ENCODE results near the gene PPP1CA.

The PPP1CA gene

DNA sequence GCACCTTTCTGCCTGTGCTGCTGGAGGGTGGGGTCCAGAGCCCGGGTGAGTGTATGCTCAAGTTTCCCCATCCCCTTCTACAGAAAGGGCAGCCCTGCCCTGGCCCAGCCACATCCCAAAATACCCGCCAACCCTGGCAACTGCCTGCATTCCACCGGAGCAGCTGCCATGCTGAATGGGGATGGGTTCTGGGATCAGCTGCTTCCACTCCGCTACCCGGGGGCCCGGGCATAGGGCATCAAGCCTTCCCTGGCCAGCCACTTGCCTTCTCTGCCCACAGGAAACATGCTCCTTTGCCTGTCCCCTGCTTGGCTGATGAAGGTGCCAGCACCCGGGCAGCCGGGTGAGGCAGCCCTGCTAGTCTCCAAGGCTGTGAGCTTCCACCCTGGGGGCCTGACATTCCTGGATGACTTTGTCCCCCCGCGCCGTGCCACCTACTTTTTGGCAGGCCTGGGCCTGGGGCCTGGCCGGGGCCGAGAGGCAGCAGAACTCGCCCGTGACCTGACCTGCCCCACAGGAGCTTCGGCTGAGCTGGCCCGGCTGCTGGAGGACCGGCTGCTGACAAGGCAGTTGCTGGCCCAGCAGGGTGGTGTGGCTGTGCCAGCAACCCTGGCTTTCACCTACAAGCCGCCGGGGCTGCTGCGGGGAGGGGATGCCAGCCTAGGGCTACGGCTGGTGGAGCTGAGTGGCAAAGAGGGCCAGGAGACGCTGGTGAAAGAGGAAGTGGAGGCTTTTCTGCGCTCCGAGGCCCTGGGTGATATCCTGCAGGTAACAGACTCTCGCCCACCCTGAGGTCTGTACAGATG lies 17.0 kb upstream of the PPP1CA start:
- DNase-seq (ENCODE audit: low read depth in 2 of 2): no peak

GRCh38 chr11:67417425-67417824 lies 15.8 kb upstream of the PPP1CA start:
- DNase-seq (ENCODE audit: low read depth in 2 of 2): no peak

DNA sequence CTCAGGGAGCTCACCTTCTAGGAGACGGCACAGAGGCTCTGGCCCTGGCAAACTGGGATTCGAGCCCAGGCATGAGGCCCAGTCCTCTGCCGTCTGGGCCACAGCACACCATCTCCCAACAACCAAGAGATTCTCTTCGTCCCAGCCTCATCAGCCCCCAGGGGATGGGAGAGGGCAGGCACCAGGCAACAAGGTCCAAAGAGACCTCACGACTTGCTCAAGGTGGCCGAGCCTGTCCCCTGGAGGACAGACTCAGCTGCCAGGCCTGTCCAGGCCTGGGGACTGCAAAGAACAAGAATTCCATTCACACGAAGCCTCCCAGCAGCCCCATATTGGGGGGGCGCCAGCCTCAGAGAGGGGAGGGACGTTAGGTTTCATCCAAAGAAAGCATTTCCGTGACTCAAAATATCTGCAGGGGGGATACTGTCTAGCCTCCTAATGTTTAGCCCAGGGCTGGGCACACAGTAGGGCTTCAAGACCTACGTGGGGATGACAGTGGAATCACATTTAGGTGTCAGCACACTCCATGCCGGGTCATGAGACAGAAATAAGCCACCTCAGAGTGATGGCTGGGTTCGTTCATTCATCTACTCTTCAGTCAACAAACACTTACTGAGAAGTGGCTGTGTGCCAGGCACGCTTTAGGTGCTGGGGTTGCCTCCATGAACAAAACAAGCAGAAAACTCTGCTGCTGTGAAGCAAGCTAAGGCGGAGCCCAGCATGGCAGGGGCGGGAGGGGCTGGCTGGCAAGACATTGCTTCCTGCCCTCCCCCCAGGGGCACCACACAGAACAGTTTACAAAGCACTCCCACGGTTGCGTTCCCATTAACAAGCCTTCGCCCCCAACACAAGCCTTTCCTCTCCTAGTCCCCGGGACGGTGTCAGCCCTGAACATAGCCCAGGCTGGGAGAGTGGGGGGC lies 15.0 kb upstream of the PPP1CA start:
- DNase-seq (ENCODE audit: low read depth in 2 of 2): no peak

- DNase-seq (ENCODE audit: low read depth in 2 of 2): no peak
Measured at GRCh38 chr11:67415501-67416304, 14.0 kb upstream of the PPP1CA start, which contains the start of gene CARNS1. Gene CARNS1, plus strand, starts transcription at chr11:67415678. Its CDS starts 522 bp downstream, at chr11:67416200.

GRCh38 chr11:67413266-67413849 lies 11.7 kb upstream of the PPP1CA start:
- no peak for DNase-seq (ENCODE audit: low read depth in 2 of 2)

DNA sequence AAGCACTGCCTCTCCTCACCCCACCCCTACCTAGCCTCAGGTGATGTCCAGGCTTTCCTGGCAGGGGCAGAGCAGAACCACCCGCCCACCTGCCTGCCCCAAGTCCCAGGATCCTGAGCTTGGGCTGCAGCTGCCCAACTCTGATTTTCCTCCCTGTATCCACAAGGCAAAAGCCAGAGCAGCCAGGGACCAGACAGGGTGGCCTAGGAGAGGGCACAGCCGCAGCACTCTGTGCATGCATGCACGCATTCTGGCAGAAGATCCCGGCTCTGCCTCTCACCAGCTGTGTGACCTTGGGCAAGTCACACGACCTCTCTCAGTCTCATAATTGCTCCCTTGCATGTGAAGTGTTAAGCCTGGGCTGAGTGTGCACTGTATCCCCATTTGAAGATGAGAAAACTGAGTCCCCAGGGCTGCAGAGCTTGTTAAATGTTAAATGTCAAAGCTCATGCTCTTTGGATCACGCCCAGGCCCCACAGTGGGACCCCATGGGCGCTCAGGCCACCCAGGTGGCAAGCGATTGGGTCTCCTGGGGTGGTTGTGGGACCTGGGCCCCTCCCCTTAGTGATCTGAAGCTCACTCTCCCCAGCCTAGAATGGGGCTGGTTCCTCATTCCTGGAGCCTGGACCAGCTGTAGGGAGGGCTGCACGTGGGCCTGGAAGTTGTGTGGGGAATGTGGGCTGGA lies 11.0 kb upstream of the PPP1CA start:
- no peak for DNase-seq (ENCODE audit: low read depth in 2 of 2)

GRCh38 chr11:67411785-67412152 lies 10.1 kb upstream of the PPP1CA start:
- no peak for DNase-seq (ENCODE audit: low read depth in 2 of 2)

DNA sequence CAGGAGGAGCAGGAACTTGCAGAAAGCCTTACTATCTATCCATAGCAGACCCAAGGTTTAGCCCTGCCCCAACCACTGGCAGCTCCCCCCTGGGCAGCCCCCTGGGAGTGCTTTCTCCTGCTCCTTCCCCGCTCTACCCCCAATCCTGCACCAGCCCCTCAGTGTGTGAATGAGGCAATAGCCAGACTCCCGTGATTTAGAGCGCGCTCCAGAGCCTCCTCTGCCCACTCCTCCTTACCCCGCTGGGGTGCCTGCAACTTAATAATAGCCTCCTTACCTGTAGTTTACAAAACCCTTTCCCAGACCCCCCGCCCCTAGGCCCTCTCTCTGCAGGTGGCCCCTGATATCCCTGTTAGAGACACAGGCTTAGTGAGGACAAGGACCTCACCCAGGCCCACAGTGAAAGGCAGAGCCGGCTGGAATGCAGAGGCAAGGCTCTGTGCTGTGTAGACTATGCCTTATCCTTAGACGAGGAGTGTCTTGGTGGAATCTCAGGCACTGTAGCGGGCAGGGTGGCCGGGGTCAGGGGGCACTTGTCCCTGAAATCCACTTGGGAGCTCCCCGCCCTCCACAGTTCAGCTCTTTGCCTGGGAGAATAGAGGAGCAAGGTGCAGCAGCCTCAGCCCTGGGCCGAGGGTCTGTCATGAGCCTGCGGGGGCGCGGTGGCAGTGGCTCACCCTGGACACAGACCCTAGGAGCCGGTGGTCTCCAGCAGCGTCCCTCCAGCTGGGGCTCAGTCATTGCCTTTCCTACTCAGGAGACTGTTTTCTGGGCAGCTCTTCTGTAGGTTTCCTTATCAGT lies 9.5 kb upstream of the PPP1CA start:
- no peak for DNase-seq (ENCODE audit: low read depth in 2 of 2)

- DNase-seq (ENCODE audit: low read depth in 2 of 2): no peak
Measured at GRCh38 chr11:67410369-67410831, 8.7 kb upstream of the PPP1CA start.

- DNase-seq (ENCODE audit: low read depth in 2 of 2): no peak
Measured at GRCh38 chr11:67409781-67410368, 8.2 kb upstream of the PPP1CA start.

DNA sequence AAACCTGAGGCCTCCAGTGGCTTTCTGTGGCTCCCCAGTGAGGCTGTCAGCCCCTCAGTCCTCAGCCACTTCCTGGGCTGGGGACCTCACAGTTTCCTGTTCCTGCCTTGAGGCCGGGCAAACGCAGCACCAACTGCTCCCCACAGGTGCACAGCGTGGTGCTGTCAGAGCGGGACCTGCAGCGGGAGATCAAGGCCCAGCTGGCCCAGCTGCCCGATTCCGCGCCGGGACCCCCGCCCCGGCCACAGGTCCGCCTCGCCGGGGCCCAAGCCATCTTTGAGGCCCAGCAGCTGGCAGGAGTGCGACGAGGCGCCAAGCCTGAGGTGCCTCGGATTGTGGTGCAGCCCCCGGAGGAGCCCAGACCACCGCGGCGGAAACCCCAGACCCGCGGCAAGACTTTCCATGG lies 7.6 kb upstream of the PPP1CA start:
- peak in 1 of 2 donors; percentile 68 for DNase-seq (ENCODE audit: low read depth in 2 of 2)

DNA sequence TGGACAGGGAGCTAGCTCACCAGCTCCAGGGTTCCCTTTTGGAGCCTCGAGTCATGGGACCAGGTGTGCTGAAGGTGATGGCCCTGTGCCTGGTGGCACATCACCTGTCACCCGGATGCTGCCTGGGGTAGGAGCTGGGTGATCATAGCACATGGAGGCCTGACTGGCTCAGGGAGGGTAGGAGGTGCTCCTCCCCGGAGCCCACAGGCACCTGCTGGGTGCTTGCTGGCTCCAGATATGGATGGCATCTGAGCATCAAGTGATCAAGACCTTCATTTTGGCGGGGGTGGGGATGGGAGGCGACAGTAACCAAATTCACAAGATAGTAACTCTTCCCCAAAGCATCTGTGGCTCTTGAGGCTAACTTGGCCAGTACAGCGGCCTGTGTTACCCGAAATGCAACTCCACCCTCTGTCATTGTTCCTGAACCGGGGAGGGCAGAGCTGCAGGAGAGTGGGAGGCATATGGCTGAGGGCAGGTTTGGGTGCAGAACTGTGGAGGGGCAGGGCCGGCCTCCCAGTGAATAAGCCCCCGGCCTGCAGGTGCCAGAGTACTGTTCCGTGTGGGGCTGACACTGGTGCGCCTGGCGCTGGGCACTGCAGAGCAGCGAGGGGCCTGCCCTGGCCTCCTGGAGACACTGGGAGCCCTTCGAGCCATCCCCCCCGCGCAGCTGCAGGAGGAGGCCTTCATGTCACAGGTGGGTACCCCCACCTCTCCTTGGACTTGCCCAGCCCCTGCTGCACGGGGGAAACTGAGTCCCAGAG lies 7.0 kb upstream of the PPP1CA start:
- no peak for DNase-seq (ENCODE audit: low read depth in 2 of 2)

DNA sequence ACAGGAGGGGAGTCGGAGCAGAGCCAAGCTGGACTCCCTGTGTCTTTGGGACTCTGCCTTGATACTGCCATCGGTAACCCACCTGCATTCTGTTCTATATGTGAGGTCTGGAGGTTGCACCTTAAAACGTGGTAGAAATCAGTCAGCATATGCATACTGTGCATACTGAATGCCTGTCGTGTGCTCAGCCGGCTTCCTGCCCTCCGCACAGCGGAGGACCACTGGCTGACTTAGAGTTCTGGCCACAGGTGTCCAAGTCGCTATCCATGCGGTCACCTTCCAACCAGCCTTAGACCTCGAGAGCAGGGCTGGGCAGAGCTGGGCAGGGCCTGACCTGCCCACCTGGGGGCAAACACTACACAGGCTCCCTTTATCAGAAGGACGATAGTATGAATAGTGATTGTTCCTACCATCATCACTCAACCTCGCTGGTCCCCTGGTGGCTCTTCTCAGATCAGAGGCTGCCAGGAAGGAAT lies 6.1 kb upstream of the PPP1CA start:
- no peak for DNase-seq (ENCODE audit: low read depth in 2 of 2)

DNA sequence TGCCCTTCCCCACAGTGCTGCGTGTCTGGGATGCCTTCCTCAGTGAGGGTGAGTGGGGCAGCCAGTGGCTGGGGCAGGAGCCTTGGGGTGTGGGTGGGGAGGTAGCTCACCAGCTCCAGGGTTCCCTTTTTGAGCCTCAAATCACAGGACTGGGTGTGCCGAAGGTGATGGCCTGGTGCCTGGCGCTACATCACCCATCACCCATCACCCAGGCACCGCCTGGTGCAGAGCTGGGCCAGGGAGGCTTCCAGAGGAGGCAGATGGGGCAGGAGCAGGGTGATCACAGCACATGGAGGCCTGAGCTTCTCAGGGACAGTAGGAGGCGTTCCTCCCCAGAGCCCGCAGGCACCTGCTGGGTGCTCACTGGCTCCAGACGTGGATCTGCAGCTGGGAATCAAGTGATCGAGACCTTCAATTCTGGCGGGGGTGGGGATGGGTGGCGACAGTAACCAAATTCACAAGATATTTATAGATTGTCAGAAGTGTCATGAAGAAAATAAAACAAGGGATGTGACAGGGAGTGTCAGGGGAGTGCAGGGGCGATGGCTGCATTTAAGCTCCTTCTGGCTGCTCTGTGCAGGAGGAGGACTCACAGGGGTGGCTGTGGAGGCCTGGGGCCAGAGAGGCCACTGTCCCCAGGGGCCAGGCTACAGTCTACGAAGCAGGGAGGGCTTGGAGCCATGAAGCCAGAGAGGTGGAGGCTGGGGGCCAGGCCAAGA lies 5.5 kb upstream of the PPP1CA start:
- DNase-seq (ENCODE audit: low read depth in 2 of 2): no peak

DNA sequence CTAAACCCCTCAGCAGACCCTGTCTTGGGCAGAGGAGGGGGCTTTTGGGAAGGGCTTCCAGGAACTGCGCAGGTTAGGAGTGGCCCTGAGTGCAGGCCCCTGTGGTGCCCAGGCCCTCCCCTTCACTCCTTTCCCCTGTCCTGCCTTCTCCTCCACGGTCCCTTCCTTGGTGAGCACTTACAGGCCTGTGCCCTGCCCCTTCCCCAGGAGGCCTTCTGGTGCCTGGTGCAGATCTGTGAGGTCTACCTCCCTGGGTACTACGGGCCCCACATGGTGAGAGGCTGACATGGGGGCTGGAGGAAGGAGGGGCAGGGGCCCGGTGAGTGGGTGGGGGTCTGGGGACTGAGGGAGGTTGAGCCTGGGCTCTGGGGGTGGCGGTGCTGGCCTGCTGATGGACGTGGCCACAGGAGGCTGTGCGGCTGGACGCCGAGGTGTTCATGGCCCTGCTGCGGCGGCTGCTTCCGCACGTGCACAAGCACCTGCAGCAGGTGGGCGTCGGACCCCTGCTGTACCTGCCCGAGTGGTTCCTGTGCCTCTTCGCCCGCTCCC lies 4.8 kb upstream of the PPP1CA start:
- no peak for DNase-seq (ENCODE audit: low read depth in 2 of 2)

- no peak for DNase-seq (ENCODE audit: low read depth in 2 of 2)
Measured at GRCh38 chr11:67405688-67406339, 4.2 kb upstream of the PPP1CA start.

- DNase-seq (ENCODE audit: low read depth in 2 of 2): no peak
Measured at GRCh38 chr11:67405196-67405567, 3.5 kb upstream of the PPP1CA start.

Data from stimulated activated CD8-positive, alpha-beta memory T cell treated with anti-CD3 and anti-CD28 coated beads, Interleukin-2, amount 100 ng/mL, for 48 hours (primary cell).